Erythroblast (primary cell): ENCODE data around the gene POFUT2.
"Not testable (repeated sequence)": the region's sequence is repeated elsewhere in the genome, so short reads cannot be mapped to it uniquely, and the experiment has no call there.

Source experiments
- DNase-seq, 2 experiments: peaks; one replicate each; lab custom pipeline; 2025; lab: John Stamatoyannopoulos, UW
- GATA1 ChIP-seq: IDR thresholded peaks from 2 replicates; pipeline ENCODE4 v1.6.1; 2011; ENCODE audit warnings: low read depth, mild to moderate bottlenecking, control low read depth, low read length, moderate library complexity
- POLR2A ChIP-seq: IDR thresholded peaks from 2 replicates; pipeline ENCODE4 v1.6.1; 2011; ENCODE audit warnings: mild to moderate bottlenecking, low read length

Gene POFUT2

DNA sequence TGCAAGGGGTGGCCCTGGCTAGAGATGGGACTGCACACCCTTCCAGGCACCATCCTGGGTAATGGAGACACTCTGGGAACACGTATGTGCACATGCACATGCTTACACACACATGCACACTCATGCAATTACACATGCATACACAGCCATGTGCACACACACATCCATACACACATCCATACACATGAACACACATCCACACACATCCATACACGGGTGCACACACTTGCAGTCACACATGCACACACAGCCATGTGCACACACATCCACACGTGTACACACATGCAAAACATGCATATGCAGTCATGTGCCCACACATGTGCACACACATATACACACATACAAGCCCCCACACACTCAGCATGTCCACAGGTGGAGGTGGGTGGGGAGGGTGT is 22.3 kb upstream of the POFUT2 start:
- DNase-seq, result no peak
- no peak for TF ChIP-seq GATA1
- TF ChIP-seq POLR2A, result no peak

GRCh38 chr21:45309069-45309986 is 21.6 kb upstream of the POFUT2 start:
- TF ChIP-seq POLR2A (no peak), GATA1 (no peak)
- peak; percentile 25 to 49 for DNase-seq

GRCh38 chr21:45308194-45309068 is 20.7 kb upstream of the POFUT2 start:
- DNase-seq, result no peak
- no peak for TF ChIP-seq GATA1
- no peak for TF ChIP-seq POLR2A

GRCh38 chr21:45307597-45308158 is 20.0 kb upstream of the POFUT2 start:
- not testable (repeated sequence) for DNase-seq

DNA sequence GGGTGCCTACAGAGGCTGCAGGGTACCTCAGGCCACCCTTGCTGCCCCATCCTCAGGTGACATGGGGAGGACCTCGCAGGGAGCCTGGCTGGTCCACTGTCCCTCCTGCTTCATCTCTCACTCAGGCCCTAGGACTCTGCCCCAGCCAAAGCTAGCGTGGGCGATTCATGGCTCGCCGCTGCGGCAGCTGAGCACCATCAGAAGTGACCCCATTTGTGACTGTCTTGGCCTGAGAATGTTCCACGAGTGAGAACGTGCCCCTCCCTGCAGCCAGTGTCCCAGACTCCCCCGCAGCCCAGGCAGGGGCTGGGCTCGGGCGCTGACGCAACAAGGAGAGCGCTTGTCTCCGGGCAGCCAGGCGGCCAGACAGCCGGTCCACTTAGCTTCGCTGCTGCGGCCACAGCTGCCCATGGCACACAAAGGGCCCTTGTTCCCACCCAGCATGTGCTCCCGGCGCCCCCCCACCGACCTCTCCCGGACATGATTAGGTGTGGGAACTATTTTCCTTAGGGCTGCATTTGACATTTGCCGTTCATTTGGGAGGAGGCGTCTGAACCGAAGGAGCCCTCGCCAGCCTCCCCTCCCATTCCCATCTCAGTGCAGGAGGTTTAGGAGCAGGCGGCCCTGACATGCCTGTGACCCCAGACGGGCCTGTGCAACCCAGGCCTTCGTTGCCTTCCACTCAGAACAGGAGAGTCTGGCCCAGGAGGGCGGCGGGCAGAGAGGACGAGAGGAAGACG is 19.3 kb upstream of the POFUT2 start:
- TF ChIP-seq GATA1 (no peak), POLR2A (no peak)
- DNase-seq, result no peak

DNA sequence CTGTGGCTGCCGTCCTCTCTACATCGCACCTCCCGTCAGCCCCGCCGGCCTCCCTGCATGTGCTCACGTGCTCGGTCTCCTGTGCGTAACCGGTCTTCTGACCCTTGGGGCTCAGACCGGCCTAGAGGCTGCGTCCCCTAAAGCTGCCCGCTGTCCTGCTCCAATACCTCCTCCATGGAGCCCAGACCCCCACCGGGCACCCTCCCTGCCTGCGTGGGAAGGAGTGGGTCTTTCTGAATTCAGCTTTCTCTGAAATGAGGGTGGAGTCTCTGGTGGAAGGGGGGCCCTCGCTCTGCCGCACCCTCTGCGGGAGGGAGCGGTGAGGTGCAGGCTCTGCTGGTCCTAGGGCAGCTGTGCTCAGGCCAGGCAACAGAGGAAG is 18.7 kb upstream of the POFUT2 start:
- TF ChIP-seq POLR2A (no peak), GATA1 (no peak)
- no peak for DNase-seq

- DNase-seq, result no peak
- TF ChIP-seq POLR2A (no peak), GATA1 (no peak)
These were observed 18.1 kb upstream of the POFUT2 start for GRCh38 chr21:45305836-45306235.

DNA sequence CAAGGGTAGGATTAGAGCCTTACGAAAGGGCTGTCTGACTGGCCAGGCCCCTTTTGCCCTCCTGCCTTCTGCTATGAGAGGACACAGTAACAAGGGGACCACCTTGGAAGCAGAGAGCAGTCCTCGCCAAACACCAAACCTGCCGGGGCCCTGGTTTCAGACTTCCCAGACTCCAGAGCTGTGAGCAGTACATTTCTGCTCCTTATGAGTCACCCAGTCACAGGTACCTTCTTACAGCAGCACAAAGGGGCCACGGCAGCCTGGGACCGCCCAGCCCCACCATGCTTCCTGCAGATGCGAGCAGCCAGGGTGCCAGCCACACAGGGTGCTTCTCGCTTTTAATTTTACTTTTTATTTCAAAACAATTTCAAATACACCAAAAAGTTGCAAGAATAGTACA is 17.2 kb upstream of the POFUT2 start:
- no peak for DNase-seq
- no peak for TF ChIP-seq POLR2A
- no peak for TF ChIP-seq GATA1

- DNase-seq, result no peak
- TF ChIP-seq GATA1, result no peak
- no peak for TF ChIP-seq POLR2A
These were observed 16.8 kb upstream of the POFUT2 start for GRCh38 chr21:45304476-45304830.

DNA sequence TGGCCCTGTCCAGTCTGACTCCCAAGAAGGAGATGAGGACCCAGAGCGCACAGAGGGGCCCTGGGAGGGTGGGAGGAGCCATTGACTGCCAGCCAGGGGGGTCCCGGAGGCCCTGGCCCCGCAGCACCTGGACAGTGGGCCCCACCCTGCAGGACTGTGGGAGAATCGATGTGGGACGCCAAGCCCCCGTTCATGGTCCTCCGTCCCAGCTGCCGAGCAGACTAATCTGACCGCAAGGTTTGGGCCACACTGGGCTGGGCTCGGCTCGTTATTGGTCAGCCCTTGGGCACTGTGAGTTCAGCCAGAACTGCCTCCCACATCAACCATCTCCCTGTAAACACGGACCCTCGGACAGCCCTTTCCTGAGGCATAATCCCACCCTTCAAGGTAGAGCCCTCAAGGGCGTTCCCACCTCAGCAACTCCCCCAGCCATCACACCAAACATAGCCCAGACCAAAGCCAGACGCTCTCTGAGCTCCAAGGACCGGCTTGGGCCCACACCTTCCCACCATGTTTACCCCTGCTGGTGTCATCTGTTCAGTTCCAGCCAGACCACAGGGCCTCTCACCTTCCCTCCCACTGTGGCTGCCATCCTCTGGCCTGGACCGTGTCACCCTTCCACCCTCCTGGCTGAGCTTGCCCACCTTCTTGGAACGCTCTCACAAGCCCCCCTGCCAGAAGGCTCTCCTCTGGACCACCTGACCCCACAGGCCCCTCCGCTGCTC is 16.2 kb upstream of the POFUT2 start:
- no peak for TF ChIP-seq POLR2A
- no peak for DNase-seq

GRCh38 chr21:45303091-45303615 is 15.5 kb upstream of the POFUT2 start:
- DNase-seq, result no peak
- TF ChIP-seq GATA1 (no peak), POLR2A (no peak)

DNA sequence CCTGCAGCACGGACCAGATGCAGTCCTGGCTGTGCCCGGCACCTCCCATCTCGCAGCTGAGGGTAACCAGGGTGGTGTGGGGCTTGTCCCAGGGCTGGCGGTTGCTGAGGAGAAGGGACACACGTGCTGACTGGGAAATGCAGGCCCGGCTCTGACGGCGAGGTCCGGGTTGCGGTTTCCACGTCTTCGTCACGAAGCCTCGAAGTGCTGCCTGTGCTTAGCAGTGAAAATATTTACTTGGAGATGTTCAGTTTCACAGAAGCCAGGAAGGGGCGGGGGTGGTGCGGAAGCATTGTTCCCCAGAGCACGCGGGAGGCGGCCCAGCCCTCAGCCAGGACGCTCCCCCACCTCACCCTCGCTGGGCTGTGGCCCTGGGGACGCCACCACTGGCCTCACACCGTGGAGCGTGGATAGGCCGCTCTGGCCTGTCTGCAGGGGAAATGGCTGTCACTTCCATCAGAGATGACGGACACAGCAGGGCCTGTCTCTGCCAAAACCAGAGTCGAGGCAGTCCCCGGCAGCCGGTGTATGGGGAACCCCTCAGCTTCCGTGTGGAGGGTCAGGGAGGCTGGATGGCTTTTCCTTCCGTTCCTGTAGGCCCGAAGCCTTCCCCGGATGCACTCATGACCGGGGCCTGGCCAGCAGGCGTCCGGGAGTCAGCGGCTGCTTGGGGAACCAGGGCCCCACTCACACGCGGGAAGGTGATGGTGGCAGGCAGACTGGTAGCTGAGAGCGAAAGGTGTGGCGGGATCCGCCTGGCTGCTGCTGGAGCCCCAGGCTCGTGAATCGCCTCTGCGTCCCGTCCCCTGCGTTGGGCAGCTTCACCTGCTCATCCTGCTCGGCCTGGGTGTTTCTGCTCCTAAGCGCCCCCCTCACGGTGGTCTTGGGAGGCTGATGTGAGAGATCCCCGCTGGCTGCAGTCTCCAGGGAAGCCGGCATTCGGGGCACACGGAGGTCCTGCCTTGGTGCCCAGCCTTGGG is 14.7 kb upstream of the POFUT2 start:
- no peak for DNase-seq
- TF ChIP-seq POLR2A (no peak), GATA1 (no peak)
